ENCODE measurements around the gene CFAP57. TPM values are rescaled to one million over a fixed set of nuclear protein-coding genes. Genes with fewer than 3 reads are reported as not detected.

The CFAP57 gene
- total and polyA plus RNA-seq, 2 of the 8 experiments (the other 6 are each of a cell fraction or from before 2014, with no cell fraction given) = 0.20 to 0.80 TPM

DNA sequence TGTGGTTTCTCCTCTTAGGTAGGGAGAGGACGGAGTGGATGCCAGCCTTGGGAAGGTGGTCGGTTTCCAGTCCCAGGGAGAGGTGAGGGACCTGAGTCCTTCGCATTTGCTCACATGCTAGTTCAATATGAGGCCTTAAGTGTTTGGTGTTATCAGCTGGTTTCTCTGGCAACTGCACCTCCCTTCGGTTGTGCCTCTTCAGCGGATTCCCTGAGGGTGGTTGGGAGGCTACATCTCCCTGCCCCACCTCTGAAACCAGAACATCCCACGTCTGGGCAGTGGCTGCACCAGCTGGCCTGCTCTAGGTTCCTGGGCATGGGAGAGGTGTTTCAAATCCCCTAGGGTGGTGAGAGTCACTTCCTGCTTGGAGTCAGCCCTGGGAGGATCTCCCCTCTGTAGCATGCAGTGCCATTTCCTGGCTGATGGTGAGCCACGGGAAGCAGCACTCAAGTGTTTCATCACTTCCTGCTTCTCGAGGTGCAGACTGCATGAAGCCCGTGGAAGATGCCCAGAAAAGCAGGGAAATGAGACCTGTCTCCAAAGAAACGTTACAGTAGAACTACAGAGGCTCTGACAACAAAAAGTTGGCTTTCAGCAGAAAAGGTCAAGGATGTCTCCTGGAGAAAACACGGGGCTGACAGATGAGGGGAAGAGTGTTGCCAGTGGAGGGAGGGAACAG lies 102.1 kb downstream of the CFAP57 start (continued):
- TF ChIP-seq, protein P1, sequence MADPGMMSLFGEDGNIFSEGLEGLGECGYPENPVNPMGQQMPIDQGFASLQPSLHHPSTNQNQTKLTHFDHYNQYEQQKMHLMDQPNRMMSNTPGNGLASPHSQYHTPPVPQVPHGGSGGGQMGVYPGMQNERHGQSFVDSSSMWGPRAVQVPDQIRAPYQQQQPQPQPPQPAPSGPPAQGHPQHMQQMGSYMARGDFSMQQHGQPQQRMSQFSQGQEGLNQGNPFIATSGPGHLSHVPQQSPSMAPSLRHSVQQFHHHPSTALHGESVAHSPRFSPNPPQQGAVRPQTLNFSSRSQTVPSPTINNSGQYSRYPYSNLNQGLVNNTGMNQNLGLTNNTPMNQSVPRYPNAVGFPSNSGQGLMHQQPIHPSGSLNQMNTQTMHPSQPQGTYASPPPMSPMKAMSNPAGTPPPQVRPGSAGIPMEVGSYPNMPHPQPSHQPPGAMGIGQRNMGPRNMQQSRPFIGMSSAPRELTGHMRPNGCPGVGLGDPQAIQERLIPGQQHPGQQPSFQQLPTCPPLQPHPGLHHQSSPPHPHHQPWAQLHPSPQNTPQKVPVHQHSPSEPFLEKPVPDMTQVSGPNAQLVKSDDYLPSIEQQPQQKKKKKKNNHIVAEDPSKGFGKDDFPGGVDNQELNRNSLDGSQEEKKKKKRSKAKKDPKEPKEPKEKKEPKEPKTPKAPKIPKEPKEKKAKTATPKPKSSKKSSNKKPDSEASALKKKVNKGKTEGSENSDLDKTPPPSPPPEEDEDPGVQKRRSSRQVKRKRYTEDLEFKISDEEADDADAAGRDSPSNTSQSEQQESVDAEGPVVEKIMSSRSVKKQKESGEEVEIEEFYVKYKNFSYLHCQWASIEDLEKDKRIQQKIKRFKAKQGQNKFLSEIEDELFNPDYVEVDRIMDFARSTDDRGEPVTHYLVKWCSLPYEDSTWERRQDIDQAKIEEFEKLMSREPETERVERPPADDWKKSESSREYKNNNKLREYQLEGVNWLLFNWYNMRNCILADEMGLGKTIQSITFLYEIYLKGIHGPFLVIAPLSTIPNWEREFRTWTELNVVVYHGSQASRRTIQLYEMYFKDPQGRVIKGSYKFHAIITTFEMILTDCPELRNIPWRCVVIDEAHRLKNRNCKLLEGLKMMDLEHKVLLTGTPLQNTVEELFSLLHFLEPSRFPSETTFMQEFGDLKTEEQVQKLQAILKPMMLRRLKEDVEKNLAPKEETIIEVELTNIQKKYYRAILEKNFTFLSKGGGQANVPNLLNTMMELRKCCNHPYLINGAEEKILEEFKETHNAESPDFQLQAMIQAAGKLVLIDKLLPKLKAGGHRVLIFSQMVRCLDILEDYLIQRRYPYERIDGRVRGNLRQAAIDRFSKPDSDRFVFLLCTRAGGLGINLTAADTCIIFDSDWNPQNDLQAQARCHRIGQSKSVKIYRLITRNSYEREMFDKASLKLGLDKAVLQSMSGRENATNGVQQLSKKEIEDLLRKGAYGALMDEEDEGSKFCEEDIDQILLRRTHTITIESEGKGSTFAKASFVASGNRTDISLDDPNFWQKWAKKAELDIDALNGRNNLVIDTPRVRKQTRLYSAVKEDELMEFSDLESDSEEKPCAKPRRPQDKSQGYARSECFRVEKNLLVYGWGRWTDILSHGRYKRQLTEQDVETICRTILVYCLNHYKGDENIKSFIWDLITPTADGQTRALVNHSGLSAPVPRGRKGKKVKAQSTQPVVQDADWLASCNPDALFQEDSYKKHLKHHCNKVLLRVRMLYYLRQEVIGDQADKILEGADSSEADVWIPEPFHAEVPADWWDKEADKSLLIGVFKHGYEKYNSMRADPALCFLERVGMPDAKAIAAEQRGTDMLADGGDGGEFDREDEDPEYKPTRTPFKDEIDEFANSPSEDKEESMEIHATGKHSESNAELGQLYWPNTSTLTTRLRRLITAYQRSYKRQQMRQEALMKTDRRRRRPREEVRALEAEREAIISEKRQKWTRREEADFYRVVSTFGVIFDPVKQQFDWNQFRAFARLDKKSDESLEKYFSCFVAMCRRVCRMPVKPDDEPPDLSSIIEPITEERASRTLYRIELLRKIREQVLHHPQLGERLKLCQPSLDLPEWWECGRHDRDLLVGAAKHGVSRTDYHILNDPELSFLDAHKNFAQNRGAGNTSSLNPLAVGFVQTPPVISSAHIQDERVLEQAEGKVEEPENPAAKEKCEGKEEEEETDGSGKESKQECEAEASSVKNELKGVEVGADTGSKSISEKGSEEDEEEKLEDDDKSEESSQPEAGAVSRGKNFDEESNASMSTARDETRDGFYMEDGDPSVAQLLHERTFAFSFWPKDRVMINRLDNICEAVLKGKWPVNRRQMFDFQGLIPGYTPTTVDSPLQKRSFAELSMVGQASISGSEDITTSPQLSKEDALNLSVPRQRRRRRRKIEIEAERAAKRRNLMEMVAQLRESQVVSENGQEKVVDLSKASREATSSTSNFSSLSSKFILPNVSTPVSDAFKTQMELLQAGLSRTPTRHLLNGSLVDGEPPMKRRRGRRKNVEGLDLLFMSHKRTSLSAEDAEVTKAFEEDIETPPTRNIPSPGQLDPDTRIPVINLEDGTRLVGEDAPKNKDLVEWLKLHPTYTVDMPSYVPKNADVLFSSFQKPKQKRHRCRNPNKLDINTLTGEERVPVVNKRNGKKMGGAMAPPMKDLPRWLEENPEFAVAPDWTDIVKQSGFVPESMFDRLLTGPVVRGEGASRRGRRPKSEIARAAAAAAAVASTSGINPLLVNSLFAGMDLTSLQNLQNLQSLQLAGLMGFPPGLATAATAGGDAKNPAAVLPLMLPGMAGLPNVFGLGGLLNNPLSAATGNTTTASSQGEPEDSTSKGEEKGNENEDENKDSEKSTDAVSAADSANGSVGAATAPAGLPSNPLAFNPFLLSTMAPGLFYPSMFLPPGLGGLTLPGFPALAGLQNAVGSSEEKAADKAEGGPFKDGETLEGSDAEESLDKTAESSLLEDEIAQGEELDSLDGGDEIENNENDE (IDR thresholded peaks at IDR 0.05; ENCODE audit: insufficient replicate concordance, low read length) = no peak
- no peak for TF ChIP-seq NANOG (IDR thresholded peaks at IDR 0.05; ENCODE audit: insufficient read depth, low read depth, low read length, poor library complexity, severe bottlenecking)
- no peak for TF ChIP-seq HDAC2 (IDR thresholded peaks at IDR 0.05; ENCODE audit: borderline replicate concordance in 1 of 2, low read depth in 2 of 2, low read length in 2 of 2)
- TF ChIP-seq, protein P2, sequence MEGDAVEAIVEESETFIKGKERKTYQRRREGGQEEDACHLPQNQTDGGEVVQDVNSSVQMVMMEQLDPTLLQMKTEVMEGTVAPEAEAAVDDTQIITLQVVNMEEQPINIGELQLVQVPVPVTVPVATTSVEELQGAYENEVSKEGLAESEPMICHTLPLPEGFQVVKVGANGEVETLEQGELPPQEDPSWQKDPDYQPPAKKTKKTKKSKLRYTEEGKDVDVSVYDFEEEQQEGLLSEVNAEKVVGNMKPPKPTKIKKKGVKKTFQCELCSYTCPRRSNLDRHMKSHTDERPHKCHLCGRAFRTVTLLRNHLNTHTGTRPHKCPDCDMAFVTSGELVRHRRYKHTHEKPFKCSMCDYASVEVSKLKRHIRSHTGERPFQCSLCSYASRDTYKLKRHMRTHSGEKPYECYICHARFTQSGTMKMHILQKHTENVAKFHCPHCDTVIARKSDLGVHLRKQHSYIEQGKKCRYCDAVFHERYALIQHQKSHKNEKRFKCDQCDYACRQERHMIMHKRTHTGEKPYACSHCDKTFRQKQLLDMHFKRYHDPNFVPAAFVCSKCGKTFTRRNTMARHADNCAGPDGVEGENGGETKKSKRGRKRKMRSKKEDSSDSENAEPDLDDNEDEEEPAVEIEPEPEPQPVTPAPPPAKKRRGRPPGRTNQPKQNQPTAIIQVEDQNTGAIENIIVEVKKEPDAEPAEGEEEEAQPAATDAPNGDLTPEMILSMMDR (IDR thresholded peaks at IDR 0.05; ENCODE audit: control extremely low read depth in 1 of 3, insufficient read depth in 1 of 3, low read depth in 1 of 3, low read length in 3 of 3) = no peak
- TF ChIP-seq TEAD4 (IDR thresholded peaks at IDR 0.05; ENCODE audit: low read depth, low read length) = no peak
- no peak for TF ChIP-seq RAD21 (IDR thresholded peaks at IDR 0.05 in 1 of 2, conservative IDR thresholded peaks at IDR 0.05 in 1 of 2; ENCODE audit: low read depth in 2 of 2, low read length in 2 of 2)

All from H1 (cell line).